Fibroblast of lung (primary cell): Measurements from ENCODE around the gene COX5B. TPM values are rescaled to one million over a fixed set of nuclear protein-coding genes. Genes with fewer than 3 reads are reported as not detected.
"Not testable (repeated sequence)": the region's sequence is repeated elsewhere in the genome, so short reads cannot be mapped to it uniquely, and the experiment has no call there.

Source experiments
- DNase-seq, 2 donors: peaks; one replicate each; pipeline versions ENCODE4 v3.0.0 to v3.0.0-alpha.2; 2010; ENCODE audit warnings: low read depth in 2 of 2
- H2AFZ ChIP-seq: 2 replicates; pipeline ENCODE4 v1.5.1; 2012; ENCODE audit warnings: low read length, control low read depth, inconsistent platforms
- H3K27ac ChIP-seq: 2 replicates; pipeline ENCODE4 v1.5.1; 2011; ENCODE audit warnings: low read length, control low read depth; ENCODE audit not compliant: insufficient read depth
- H3K27me3 ChIP-seq: 2 replicates; pipeline ENCODE4 v1.5.1; 2011; ENCODE audit warnings: mild to moderate bottlenecking, low read length; ENCODE audit not compliant: control insufficient read depth, insufficient read depth
- H3K36me3 ChIP-seq: 2 replicates; pipeline ENCODE4 v1.5.1; 2011; ENCODE audit warnings: low read length; ENCODE audit not compliant: control insufficient read depth, insufficient read depth
- H3K4me1 ChIP-seq: 2 replicates; pipeline ENCODE4 v1.5.1; 2011; ENCODE audit warnings: low read length; ENCODE audit not compliant: control insufficient read depth, insufficient read depth; ENCODE audit errors: extremely low read depth
- H3K4me2 ChIP-seq: 2 replicates; pipeline ENCODE4 v1.5.1; 2011; ENCODE audit warnings: low read length, control low read depth; ENCODE audit not compliant: insufficient read depth; ENCODE audit errors: extremely low read depth
- H3K4me3 ChIP-seq, 4 experiments: fragments of 200-600 bp in 1 of 4; sonication (generic) in 1 of 4; replicated peaks in 1 of 4; 2 replicates each; pipeline ENCODE4 v1.5.1; 2011 to 2016; ENCODE audit warnings: low read length in 4 of 4, low read depth in 3 of 4, mild to moderate bottlenecking in 3 of 4, control low read depth in 2 of 4, inconsistent platforms in 1 of 4, mixed read lengths in 1 of 4; ENCODE audit not compliant: insufficient read depth in 1 of 4; ENCODE audit errors: control extremely low read depth in 1 of 4
- H3K79me2 ChIP-seq: 2 replicates; pipeline ENCODE4 v1.5.1; 2012; ENCODE audit warnings: mild to moderate bottlenecking, low read length, inconsistent platforms; ENCODE audit not compliant: control insufficient read depth, insufficient read depth
- H3K9ac ChIP-seq: 2 replicates; pipeline ENCODE4 v1.5.1; 2011; ENCODE audit warnings: mild to moderate bottlenecking, low read length, control low read depth; ENCODE audit not compliant: insufficient read depth
- H3K9me3 ChIP-seq: 2 replicates; pipeline ENCODE4 v1.5.1; 2012; ENCODE audit warnings: low read depth, low read length; ENCODE audit not compliant: control insufficient read depth, insufficient read depth
- H4K20me1 ChIP-seq: 2 replicates; pipeline ENCODE4 v1.5.1; 2011; ENCODE audit warnings: low read length; ENCODE audit not compliant: control insufficient read depth, insufficient read depth; ENCODE audit errors: extremely low read depth
- CTCF ChIP-seq, 2 donors: IDR thresholded peaks in 1 of 2; conservative IDR thresholded peaks in 1 of 2; 1 replicate in 1 of 2; 2 replicates in 1 of 2; pipeline ENCODE4 v1.5.1; 2011 to 2012; ENCODE audit warnings: low read length in 2 of 2, control low read depth in 1 of 2, inconsistent platforms in 1 of 2, low read depth in 1 of 2, mild to moderate bottlenecking in 1 of 2
- polyA plus RNA-seq, 2 donors: library from polyadenylated mRNA; depleted of rRNA in 1 of 2; stranded (reverse) in 1 of 2; unstranded in 1 of 2; fragments of >200 nt; gene quantifications; 2 replicates each; pipeline ENCODE4 v1.2.1, GENCODE V29; 2011 to 2012; ENCODE audit warnings: missing spikeins in 1 of 2
- total RNA-seq: library from RNA; depleted of rRNA; stranded (reverse); fragments of >200 nt; gene quantifications from 2 replicates; pipeline ENCODE4 v1.2.1, GENCODE V29; 2014

Gene COX5B
- total and polyA plus RNA-seq, 2 donors (not counting 1 experiment from before 2014, with no cell fraction given) = 257 to 381 TPM

DNA sequence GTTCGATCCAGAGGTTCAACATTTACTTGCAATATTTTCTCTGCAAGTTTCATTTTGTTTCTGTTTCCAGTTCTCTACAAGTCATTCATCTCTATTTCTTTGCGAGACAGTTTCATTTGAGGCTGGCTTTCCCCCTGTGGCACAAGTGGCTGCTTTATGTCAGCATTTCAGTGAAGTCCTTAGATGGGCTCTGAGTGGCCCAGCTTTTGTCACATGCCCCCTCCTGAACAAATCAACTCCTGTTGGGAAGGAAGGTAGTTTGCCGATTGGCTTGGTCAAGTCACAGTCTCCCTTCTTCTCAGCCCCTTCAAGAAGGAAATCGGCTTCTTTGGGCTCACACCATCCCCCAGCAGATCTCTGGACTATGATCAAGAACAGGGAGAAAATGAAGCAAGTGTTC, 37.1 kb upstream of the COX5B start:
- H3K36me3 ChIP-seq, H3K9ac ChIP-seq, H3K9me3 ChIP-seq, H3K79me2 ChIP-seq, H3K4me2 ChIP-seq, H4K20me1 ChIP-seq, DNase-seq, H3K4me1 ChIP-seq, H2AFZ ChIP-seq, H3K4me3 ChIP-seq, H3K27ac ChIP-seq, H3K27me3 ChIP-seq: not testable (repeated sequence)

- not testable (repeated sequence) for H3K36me3 ChIP-seq, H3K4me1 ChIP-seq, H3K79me2 ChIP-seq, DNase-seq, H3K4me2 ChIP-seq, H4K20me1 ChIP-seq, H3K9ac ChIP-seq, H2AFZ ChIP-seq, H3K27ac ChIP-seq, H3K27me3 ChIP-seq, H3K9me3 ChIP-seq, H3K4me3 ChIP-seq
These were observed 34.0 kb upstream of the COX5B start for GRCh38 chr2:97611895-97612294.

GRCh38 chr2:97615746-97616145, 30.1 kb upstream of the COX5B start:
- not testable (repeated sequence) for H2AFZ ChIP-seq, H3K9me3 ChIP-seq, H3K79me2 ChIP-seq, H3K36me3 ChIP-seq, H3K4me1 ChIP-seq, H4K20me1 ChIP-seq, H3K27me3 ChIP-seq, H3K4me3 ChIP-seq, H3K9ac ChIP-seq, H3K27ac ChIP-seq, DNase-seq, H3K4me2 ChIP-seq

GRCh38 chr2:97617911-97618310, 28.0 kb upstream of the COX5B start:
- Histone ChIP-seq H3K36me3 (no peaks in the 10 kb centered on the region), H4K20me1 (no peaks in the 10 kb centered on the region), H3K4me2 (no peak overlapping the region), H2AFZ (no peak overlapping the region), H3K4me3 (no peak overlapping the region), H3K9me3 (no peaks in the 10 kb centered on the region), H3K9ac (no peak overlapping the region), H3K27ac (no peak overlapping the region), H3K79me2 (no peaks in the 10 kb centered on the region), H3K4me1 (no peaks in the 10 kb centered on the region), H3K27me3 (no peaks in the 10 kb centered on the region)
- TF ChIP-seq CTCF (conservative IDR thresholded peaks at IDR 0.05 in 1 of 2, IDR thresholded peaks at IDR 0.05 in 1 of 2; ENCODE audit: low read depth in 1 of 2, low read length in 2 of 2) = no peak
- DNase-seq = no peak

- H3K79me2 ChIP-seq, H2AFZ ChIP-seq, H3K9ac ChIP-seq, H3K4me3 ChIP-seq, H3K9me3 ChIP-seq, H4K20me1 ChIP-seq, H3K27me3 ChIP-seq, H3K27ac ChIP-seq, H3K4me2 ChIP-seq, H3K36me3 ChIP-seq, H3K4me1 ChIP-seq: not testable (repeated sequence)
- DNase-seq = peak; percentile 23 to 41
These were observed 26.7 kb upstream of the COX5B start for GRCh38 chr2:97618939-97619827.

GRCh38 chr2:97620492-97620891, 25.4 kb upstream of the COX5B start:
- H4K20me1 ChIP-seq, H2AFZ ChIP-seq, H3K9ac ChIP-seq, H3K27me3 ChIP-seq, H3K27ac ChIP-seq, H3K4me1 ChIP-seq, H3K79me2 ChIP-seq, H3K4me3 ChIP-seq, H3K9me3 ChIP-seq, DNase-seq, H3K36me3 ChIP-seq, H3K4me2 ChIP-seq: not testable (repeated sequence)
